Adipose tissue (tissue), 3 donors: ENCODE results near the gene ENGASE. TPM values are rescaled to one million over a fixed set of nuclear protein-coding genes. Genes with fewer than 3 reads are reported as not detected.

Experiments
- H3K27ac ChIP-seq: one replicate; pipeline ENCODE4 v1.5.1; 2013; ENCODE audit warnings: low read depth, low read length
- WGBS, 3 donors: extraction: QIAGEN DNeasy Blood & Tissue Kit; methylation state at CpG; one replicate each; pipeline ENCODE4 v1.1.7; 2013; 5-methylcytosine and 5-hydroxymethylcytosine counted together
- polyA plus RNA-seq, 3 donors: library from polyadenylated mRNA; stranded (reverse); fragments of 200-250 nt; gene quantifications; one replicate each; pipeline ENCODE4 v1.2.3, GENCODE V29; 2013
- donor health status: healthy with polysubstance abuse.
- donor health status: Bipolar disorder and iron deficiency.
- donor health status: healthy.

ENGASE gene
- polyA plus RNA-seq, 3 donors, result 18.7 to 39.0 (median 33.7) TPM

DNA sequence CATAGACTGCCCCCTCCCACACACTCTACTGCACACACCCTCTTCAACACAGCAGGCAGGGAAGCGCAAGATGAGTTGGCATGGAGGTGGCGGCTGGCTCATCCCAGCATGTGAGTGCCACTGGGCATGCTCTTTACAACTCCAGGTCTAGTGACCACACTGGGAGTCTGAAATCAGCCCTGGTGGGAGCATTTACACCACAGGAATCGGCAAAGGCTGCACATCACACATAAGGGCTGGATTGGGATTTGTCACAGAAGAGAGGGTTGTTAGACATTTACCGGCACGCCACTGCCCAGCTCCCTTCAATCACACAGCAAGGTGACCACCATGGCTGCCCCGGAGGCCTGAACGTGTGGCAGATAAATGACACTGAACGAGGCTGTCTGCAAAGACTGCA, 49.4 kb downstream of the ENGASE start:
- WGBS, 3 donors, result 87 to 99% (median 96%) methylated on average over 8 of the region's 8 CpGs

DNA sequence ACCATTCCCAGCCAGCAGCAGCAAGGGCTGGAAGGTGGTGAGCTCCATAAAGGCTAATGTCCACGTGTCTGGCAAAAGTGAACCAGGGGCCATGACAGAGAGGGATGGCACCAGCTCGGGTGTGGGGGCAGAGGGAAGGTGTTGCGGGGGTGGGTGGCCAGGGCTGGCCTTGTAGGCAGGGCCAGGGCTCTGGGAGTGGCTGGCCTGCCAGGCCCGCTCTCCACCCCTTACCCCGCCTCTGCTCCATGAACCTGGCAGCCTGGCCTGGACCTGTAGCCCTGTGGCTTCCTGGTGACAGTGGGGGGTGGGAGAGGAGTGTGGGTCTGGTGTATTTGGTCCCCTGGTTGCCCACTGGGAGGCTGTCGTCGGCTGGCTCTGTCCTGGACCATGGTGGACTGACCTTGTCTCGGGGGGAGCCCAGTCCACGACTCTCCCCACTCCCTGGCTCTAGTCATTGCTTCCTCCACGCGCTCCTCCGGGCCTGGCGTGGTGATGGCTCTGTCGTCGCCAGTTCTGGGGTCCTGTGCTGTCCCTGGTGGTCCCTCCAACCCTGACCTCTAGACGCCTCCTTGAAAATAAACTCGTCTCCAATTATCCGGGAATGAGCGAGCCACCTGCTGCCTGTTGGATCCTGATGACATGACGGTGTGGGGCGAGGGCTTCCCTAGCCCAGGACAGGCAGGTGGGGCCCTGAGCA, 50.0 kb downstream of the ENGASE start:
- no peak overlapping the region for H3K27ac ChIP-seq
- WGBS, 3 donors, result 84 to 93% (median 91%) methylated on average over 21 of the region's 21 CpGs

More for the DNA sequence above, 49.4 kb downstream of the ENGASE start:
- no peak overlapping the region for H3K27ac ChIP-seq

DNA sequence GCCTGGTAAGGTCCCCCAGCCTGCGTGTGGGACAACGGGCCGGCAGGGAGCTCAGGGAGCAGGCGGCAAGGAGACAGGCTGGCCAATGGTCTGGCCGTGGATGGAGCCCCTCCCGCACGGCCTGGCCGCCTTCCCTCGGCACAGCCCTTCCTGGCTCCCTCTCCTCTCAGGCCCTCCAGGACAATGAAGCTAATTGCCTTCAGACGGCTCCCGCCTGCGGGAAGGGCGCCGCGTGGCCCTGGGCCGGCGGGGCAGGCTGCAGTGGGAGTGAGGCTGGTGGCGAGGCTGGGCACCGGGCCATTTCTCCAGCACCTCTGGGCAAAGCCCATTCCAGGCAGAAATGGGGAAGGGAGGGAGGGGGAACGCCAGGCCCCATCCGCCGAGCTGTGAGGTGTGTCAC, 50.9 kb downstream of the ENGASE start:
- 33 to 43% (median 36%) methylated on average over 19 to 22 of the region's 22 CpGs for WGBS, 3 donors
- no peak overlapping the region for H3K27ac ChIP-seq

DNA sequence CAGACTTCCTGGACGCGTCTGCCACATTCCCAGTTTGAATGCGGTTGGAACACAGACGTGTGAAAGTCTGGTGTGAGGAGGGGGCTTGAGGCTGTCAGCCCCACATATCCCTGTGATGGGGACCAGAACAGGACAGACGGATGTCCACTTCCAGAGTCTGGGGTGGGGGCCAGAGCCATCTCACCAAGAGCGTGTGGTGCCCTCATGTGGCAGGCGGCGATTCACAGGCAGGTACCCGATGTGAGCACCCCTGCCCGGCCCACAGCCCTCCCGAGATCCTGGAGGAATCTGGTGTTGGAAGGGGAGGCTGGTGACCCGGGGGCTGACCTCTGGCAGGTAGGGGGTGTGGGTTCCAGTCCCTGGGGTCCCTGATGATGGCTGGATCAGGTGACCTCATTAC, 51.5 kb downstream of the ENGASE start:
- H3K27ac ChIP-seq, result no peak overlapping the region
- WGBS, 3 donors, result 34 to 41% (median 40%) methylated on average over 12 of the region's 12 CpGs

DNA sequence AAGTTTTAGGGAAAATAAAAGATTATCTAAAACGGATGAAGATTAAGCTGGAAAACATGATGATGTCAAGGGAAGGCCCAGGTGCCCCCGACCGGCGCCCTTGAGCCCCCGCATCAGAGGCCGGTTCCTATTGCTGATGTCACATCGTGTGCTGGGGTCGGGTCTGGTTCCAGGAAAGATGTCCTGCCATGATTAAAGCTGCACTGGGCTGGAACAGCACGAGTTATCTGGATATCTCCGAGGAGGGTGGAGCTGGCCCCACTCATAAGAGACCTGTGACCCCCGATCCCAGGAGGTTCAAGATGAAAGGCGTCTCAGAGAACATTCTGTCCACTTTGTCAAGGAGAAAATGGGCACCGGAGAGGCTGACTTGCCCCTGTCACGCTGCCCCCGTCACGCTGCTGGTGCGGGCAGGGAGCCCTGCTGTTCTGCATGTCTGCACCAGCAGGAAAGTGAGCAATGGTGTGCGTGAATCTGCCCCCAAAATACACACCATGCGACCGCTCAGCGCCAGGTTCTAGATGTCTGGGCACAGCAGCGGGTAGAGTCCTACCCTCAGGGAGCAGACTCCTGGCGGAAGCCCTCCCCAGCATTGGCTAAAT, 53.0 kb downstream of the ENGASE start:
- 63 to 78% (median 75%) methylated on average over 23 of the region's 23 CpGs for WGBS, 3 donors
- H3K27ac ChIP-seq, result no peak overlapping the region

DNA sequence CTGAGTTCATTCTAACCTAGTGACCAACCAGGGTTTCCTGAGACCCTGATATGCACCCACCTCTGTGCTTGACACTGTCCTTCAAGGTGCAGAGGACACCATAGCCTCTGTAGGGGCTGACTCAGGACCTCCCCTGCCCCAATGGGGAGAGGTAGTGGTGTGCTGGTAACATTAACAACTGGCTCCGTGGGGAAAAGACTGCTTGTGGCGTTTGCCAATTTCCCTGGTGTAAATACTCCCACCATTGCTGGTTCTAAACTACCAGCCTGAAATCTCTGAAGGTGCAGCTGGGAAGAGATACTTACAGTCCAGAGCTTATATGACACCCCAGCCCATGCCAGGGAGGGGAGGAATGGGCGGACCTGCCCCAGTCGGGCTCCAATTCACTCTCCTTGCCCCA, 54.9 kb downstream of the ENGASE start:
- H3K27ac ChIP-seq, result no peak overlapping the region
- WGBS, 3 donors, result 62 to 81% (median 75%) methylated on average over 3 to 4 of the region's 4 CpGs

DNA sequence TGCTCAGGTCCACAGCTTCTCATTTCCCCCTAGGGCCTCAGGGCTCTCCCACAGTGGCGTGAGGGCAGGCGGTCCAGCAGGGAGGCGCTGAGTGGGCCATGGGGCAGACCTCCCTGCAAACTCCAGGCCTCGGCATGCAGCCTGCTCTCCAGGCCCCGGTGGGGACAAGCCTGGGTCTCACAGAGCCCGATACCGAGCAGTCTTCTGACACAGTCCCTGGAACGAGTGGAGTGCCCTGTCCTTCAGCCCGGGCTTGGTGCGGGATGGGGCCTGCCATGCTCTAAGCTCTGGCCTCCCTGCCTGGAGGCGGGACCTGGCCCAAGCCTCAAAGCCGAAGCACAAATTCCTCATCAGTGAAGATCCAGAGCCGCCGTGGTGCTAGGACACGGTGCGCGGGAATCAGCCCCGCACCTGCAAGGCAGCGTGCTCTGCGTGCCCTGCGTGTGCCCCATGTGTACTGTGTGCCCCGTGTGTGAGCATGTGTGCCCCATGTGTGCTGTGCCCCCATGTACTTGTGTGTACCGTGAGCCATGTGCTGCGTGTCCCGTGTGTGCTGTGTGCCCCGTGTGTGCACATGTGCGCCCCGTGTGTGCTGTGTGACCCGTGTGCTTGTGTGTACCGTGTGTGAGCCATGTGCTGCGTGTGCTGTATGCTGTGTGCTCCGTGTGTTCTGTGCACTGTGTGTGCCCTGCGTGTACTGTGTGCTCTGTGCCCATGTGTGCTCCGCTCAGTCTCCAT, 56.1 kb downstream of the ENGASE start:
- no peak overlapping the region for H3K27ac ChIP-seq
- 83 to 89% (median 85%) methylated on average over 31 to 34 of the region's 34 CpGs for WGBS, 3 donors

DNA sequence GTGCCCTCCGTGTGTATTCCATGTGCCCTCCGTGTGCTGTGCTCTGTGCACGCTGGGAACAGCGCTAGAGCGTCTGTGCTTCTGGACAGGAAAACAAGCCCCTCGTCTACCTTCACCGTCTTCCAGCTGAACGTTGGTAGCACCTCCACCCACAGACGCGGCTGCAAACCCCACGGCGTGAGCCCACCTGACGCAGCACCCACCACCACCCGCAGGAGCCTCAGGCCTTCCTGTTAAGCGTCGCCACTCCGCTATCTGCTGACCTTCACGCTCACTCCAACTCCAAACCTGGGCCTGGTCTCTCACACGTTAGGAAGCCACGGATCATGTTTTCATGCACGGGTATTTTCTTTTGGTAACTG, 56.6 kb downstream of the ENGASE start:
- no peak overlapping the region for H3K27ac ChIP-seq
- 81 to 88% (median 87%) methylated on average over 20 to 21 of the region's 21 CpGs for WGBS, 3 donors

DNA sequence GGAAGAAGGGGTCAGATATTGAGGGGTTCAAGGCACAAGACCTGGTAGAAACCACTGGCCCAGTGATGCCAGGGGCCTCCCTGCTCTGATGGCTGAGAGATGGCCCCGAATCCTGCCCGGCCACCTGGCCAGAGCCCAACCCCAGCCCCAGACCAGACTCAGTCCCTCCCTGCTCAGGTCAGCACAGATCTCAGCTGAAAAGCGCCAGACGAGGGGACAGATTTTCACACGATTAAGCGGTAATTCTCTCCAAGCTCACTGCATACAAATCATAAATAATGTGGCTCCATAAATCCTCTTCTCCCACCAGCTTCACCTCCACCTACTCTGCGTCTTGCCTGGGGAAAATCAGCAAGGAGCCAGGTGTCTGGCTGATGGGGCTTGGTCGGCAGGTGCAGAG, 57.1 kb downstream of the ENGASE start:
- 64 to 83% (median 77%) methylated on average over 8 of the region's 8 CpGs for WGBS, 3 donors
- H3K27ac ChIP-seq, result no peak overlapping the region

DNA sequence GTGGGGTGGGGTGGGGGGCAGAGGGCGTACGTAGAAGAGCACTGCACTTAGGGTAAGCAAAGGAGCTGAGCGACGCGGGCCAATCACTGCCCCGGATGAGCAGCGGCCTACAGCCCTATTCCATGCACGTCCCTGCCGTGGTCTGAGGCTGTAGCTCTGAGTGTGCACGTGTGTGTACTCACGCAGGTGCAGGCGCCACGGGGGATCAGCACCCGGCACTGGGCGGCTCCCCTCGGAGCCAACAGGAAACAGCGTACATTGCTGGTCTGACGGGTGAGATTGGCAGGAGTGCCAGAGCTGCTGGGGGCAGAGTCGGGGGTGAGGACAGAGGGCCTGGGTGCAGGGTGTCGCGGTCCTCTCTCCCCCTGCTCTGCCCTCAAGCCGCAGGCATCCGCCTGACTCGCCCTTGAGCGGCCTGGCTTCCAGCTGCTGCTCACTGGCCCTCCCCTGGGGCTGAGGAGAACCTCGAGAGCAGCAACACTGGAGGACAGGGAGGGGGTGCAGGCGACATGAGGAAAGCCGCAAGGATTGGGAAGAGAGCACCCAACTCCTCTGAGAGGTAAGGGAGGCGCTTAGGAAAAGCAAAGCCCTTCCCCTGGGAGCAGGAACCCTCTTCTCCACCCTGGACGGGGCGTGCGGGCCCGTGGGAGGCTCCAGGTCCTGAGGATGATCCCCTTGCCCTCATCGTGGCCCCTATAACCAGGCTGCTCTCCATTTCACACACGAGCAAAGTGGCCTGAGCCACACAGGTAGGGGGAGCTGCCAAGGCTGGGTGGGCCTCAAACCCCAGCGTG, 57.8 kb downstream of the ENGASE start:
- no peak overlapping the region for H3K27ac ChIP-seq
- 67 to 77% (median 73%) methylated on average over 34 to 36 of the region's 36 CpGs for WGBS, 3 donors

DNA sequence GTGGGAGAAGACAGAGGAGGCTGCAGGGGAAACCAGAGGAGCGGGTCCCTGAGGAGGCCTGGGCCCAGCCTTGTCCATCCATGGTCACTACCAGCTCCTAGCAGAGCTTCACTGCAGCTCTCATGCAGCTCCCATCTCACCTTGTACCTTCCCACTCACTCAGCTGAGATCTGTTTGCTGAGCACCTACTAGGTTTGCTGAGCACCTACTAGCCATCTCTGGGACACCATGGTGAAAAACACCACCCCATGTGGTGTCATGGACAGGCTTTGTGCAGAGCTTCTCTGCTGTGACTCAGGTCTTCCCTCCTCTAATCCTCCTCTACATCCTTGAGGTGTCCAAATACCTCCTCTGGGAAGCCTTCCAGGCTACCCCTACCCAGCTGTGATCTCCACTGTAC, 58.6 kb downstream of the ENGASE start:
- 92 to 100% (median 100%) methylated on average over 1 of the region's 1 CpG for WGBS, 3 donors
- H3K27ac ChIP-seq, result no peak overlapping the region

DNA sequence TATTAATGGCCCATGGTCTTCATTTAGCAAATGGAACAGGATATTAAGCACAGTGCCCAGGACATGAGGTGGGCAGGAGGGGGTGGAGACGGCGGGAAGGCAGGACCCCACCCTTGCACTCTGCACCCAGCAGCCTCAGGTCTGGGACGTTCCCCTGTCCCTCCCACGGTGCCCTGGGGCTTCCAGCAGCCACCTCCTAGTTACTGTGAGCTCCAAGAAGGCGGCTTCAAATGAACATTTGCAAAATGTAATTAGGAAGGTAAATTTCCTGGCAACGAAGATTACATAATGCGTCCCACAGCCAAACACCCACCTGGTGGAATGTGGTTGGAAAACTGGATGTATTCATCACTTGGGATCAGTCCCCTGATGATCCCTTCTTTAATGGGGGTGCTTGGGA, 59.4 kb downstream of the ENGASE start:
- WGBS, 3 donors, result 49 to 76% (median 63%) methylated on average over 7 of the region's 7 CpGs
- H3K27ac ChIP-seq, result no peak overlapping the region

DNA sequence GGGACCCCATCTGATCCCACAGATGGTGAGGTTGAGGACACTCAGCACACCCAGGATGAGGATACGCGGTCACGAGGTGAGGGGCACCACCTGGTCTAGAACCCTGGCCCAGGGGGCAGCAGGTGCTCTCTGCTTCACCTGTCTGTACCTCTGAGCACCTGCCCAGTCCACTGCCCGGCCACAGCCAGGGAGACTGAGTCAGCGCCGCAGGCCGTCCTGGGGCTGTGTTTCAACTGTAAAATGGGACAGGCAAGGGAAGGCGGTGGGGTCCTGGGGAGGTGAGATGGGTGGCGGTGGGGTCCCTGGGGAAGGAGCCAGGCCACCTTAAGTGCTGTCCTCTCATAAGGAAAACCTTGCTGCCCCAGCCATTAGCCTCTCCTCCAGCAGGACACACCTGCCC, 60.4 kb downstream of the ENGASE start:
- H3K27ac ChIP-seq, result no peak overlapping the region
- 69 to 91% (median 90%) methylated on average over 9 of the region's 9 CpGs for WGBS, 3 donors

DNA sequence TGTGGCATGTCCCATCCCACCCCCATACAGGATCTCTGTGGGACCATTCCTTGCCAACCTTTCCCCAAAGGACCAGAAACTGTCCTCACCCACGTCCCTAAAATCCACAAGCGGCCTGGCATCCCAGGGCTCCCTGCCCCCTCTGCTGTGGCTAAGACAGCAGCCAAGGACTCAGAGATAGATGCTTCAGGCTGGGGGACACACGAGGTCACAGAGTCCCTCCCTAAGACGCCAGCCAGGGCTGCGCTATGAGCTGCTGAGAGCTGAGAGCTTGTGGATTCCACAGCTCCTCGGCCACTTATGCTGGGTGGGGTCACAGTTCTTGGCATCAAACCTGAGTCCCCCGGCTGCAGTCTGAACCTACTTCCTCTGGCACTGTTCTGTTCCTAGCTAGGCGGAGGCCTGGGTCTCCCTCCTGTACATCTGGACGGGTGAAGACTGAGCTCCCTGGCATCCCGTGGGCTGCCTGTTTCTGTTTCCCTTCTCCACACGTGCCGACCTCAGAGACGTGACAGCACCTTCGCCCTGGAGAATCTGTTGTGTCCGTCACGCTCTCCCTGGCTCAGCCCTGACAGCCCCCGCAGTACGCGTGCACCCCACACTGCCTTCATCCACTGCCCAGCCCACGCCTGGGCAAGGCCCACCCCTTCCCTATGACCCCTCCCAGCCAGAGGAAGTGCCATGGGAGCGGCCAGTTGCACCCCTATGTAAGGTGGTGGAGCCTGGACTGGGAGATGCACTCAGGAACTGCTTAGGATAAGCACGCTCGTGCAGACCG, 61.2 kb downstream of the ENGASE start:
- WGBS, 3 donors, result 46 to 52% (median 47%) methylated on average over 24 of the region's 24 CpGs
- no peak overlapping the region for H3K27ac ChIP-seq

Other genes with a start within 250 kb of the ENGASE start
- gene USP36, start 234.0 kb upstream of the ENGASE start, polyA plus RNA-seq, result 10 to 100 TPM; 22.2 to 47.1 (median 32.3) TPM
- 1 to 10 TPM in 1 of 3 donors, under 1 TPM in 2; 0.03 to 2.4 (median 0.15) TPM for gene CEP295NL, start 171.6 kb upstream of the ENGASE start, polyA plus RNA-seq
- 100 to 1,000 TPM in 2 of 3 donors, 10 to 100 TPM in 1; 37.2 to 127 (median 122) TPM for gene TIMP2, start 149.4 kb upstream of the ENGASE start, polyA plus RNA-seq
- gene LGALS3BP, start 94.9 kb upstream of the ENGASE start, polyA plus RNA-seq, result 100 to 1,000 TPM; 104 to 220 (median 144) TPM
- 10 to 100 TPM in 2 of 3 donors, 1 to 10 TPM in 1; 9.3 to 22.5 (median 16.9) TPM for gene CANT1, start 65.1 kb upstream of the ENGASE start, polyA plus RNA-seq
- gene C1QTNF1, start 50.7 kb upstream of the ENGASE start, polyA plus RNA-seq, result 100 to 1,000 TPM in 2 of 3 donors, 10 to 100 TPM in 1; 33.8 to 357 (median 207) TPM